ENCODE measurements around the gene RARG.

GRCh38 chr12:53267999-53268629 lies 36.1 kb upstream of the RARG start, which contains the start of gene ESPL1:
- TF ChIP-seq EZH2 (IDR thresholded peaks at IDR 0.05) (no peak), POLR2AphosphoS5 (IDR thresholded peaks at IDR 0.05; ENCODE audit: borderline replicate concordance, low read depth, low read length) (peak; percentile 77; the same call in 1 of the 2 replicates)
